GM12873 (cell line): ENCODE results near the gene APOBR.

Experiments
- CTCF ChIP-seq: IDR thresholded peaks from 2 replicates; pipeline ENCODE4 v1.5.1; 2012; ENCODE audit warnings: low read depth, mild to moderate bottlenecking, moderate library complexity, low read length, control low read depth; ENCODE audit not compliant: insufficient read depth; ENCODE audit errors: missing control alignments

APOBR gene

GRCh38 chr16:28537964-28538732 lies 43.7 kb downstream of the APOBR start:
- TF ChIP-seq CTCF: no peak

- no peak for TF ChIP-seq CTCF
These were observed 44.5 kb downstream of the APOBR start, which contains the start of gene NUPR1 for GRCh38 chr16:28538733-28539596. Gene NUPR1 (minus strand): TSS chr16:28538974. CDS start chr16:28538907, 67 bp downstream.

DNA sequence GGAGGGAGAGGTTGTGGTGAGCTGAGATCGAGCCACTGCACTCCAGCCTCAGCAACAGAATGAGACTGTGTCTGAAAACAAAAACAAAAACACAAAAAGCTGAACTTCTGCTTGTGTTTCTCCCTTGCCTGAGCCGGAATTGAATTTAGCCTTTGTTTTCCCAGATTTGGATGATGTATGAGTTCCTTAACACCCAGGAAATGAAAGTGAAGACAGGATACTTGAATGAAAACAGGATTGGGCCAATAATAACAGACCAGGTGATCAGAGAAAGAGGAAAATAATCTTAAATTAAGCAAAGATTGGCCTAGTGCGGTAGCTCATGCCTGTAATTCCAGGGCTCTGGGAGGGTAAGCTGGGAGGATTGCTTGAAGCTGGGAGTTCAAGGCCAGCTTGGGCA lies 45.9 kb downstream of the APOBR start:
- no peak for TF ChIP-seq CTCF

DNA sequence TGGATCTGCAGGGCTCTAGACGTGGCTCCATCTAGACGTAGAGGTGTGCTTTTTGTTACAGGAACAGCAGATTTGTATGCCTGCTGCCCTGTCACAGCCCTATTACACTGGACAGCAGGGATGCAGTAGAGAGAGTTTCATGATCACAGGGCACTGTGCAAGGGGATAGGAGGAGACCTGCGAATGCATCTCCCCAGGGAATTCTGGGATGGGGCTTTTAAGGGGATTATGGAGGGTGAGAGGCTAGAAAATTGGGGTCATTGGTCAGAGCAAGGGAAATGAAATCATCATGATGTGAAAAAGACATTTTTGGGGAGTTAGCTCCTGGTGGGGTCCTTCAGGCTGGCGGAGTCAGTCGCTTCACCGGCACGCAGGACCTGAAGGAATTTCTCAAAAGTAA lies 48.2 kb downstream of the APOBR start:
- no peak for TF ChIP-seq CTCF

DNA sequence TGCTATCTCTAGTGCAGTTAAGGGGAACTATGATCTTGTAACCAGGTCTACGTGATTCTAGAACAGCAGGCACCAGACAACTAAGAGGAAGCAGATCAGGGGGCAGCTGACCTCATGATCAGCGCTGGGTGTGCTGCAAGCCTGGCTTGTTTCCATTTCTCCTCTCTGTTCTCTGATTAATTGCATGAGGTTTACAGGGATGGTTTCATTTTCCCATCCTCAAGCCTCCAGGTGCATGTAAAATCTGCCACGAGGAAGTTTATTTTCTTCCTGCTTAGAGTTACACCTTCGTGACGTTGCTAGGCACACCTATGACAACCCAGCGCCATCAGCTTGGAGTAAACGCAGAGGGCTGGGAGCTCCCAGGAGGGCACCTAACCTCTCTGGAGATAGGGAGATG lies 48.6 kb downstream of the APOBR start:
- TF ChIP-seq CTCF: no peak

DNA sequence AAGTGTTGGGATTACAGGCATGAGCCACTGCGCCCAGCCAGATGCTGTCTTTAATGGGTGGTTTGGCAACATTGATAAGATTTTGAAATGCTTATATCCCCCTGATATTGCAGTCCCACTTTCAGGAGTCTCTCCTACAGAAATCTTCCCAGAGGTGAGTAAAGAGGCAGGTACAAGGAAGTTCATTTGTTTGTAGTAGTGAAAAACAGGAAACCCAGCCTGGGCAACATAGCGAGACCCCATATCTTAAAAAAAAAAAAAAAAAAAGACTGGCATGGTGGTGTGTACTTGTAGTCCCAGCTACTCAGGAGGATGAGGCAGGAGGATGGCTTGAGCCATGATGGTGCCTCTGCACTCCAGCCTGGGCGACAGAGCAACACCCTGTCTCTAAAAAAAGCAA lies 50.6 kb downstream of the APOBR start:
- no peak for TF ChIP-seq CTCF

DNA sequence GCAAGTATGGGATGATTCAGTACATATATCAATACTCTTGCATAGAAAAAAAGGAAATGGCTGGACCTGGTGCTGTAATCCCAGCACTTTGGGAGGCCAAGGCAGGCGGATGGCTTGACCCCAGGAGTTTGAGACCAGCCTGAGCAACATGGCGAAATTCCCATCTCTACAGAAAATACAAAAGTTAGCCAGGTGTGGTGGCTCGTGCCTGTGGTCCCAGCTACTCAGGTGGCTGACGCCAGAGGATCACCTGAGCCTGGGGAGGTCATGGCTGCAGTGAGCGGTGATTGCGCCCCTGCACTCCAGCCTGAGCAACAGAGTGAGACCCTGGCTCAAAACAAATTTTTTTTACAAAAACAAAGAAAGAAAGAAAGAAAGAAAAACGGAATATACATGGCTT lies 52.2 kb downstream of the APOBR start:
- TF ChIP-seq CTCF: no peak
